Measurements from ENCODE around the gene MYH10.

GRCh38 chr17:8436844-8437171 lies 193.7 kb downstream of the MYH10 start:
- TF ChIP-seq YY1 (IDR thresholded peaks at IDR 0.05; ENCODE audit: insufficient read depth, insufficient read length) (no peak), SUZ12 (IDR thresholded peaks at IDR 0.05; ENCODE audit: extremely low read depth, insufficient read depth, insufficient read length) (no peak)

Measured in NT2/D1 (cell line).